Measurements from ENCODE around the gene FMN2.
"Not testable (repeated sequence)": the region's sequence is repeated elsewhere in the genome, so short reads cannot be mapped to it uniquely, and the experiment has no call there.

FMN2 gene

DNA sequence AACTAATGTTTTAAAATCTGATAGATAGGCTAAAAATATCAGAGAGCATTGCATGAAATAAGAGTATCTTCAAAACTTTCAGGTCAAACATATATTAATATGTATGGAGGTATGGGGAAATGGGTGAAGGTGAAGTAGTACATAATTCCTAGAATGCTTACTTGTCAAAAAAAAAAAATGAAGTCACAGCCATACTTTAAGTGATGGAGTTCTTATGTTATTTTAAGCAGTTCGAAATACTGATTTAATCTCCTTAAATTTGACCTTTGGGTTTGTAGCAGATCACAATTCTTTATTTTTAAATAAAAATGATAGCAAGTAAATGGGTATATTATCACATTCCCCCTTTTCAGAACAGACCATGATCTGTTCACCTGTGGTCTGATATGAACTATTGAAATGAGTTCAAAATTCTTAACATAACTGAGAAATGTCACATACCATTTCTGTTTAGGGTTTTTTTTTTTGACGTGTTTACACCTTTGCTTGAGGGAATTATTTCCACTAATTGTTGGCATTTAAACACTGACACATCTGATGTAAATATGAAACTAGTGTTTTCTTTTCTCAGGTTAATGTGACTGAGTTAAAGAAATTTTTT lies 300.1 kb downstream of the FMN2 start:
- DNase-seq, result no peak

DNA sequence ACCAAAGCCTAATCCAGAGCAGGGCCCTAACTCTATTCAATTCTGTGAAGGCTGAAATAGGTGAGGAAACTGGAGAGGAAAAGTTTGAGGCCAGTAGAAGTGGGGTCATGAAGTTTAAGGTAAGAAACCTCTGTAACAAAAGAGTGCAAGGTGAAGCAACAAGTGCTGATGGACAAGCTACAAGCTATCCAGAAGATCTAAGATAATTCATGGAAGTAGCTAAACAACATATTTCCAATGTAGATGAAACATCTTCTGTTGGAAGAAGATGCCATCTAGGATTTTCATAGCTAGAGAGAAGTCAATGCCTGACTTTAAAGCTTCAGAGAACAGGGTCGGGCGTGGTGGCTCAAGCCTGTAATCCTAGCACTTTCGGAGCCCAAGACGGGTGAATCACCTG lies 302.7 kb downstream of the FMN2 start:
- no peak for DNase-seq

DNA sequence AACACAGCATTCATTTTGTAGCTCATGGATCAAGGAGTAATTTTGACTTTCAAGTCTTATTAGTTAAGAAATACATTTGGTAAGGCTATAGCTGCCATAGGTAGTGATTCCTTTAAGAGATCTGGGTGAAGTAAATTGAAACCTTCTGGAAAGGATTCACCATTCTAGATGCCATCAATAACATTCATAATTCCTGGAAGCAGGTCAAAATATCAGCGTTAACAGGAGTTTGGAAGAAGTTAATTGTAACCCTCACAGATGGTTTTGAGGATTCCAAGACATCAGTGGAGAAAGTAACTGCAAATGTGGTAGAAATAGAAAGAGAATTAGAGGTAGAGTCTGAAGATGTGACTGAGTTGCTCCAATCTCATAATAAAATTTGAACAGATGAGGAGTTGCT lies 303.7 kb downstream of the FMN2 start:
- DNase-seq, result no peak

DNA sequence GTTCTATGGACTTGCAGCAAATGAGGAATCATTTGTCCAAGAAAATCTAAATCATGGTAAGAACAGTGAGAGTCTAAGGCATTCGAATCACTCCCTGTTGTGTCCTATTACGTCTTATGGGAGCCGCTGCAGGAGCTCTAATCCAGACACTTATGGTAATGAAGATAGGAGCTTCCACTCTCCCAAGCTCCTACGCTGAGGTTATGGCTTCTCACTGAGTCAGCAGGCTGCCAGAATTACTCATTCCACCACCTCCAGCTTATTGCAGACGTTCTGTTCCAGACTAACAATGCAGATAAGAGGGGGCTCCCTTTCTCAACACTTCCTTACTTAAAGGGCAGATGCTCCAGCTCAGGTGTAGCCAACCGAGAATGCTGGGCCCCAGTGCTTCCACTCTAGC lies 307.7 kb downstream of the FMN2 start:
- DNase-seq, result no peak

GRCh38 chr1:240401731-240402130 lies 310.0 kb downstream of the FMN2 start:
- DNase-seq, result no peak

GRCh38 chr1:240402326-240402725 lies 310.6 kb downstream of the FMN2 start:
- no peak for DNase-seq

DNA sequence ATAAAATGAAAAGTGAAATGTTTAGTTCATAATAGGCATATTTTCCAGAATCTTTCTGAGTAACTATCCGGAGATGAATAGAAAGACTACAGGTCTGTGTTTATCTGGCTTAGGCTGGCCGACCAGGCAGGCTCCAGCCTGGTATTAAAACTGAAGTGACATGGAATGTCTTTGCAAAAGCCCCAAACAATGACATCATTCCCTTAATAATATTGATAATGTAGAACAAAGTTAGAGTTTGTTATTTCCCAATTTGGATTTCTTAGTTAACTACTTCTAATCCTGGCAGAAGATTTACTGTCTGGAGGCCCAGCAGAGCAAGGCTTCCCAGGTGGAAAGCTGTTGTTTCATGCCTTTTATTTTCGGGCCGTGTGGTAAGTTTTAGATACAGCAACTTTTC lies 312.6 kb downstream of the FMN2 start:
- DNase-seq, result no peak

DNA sequence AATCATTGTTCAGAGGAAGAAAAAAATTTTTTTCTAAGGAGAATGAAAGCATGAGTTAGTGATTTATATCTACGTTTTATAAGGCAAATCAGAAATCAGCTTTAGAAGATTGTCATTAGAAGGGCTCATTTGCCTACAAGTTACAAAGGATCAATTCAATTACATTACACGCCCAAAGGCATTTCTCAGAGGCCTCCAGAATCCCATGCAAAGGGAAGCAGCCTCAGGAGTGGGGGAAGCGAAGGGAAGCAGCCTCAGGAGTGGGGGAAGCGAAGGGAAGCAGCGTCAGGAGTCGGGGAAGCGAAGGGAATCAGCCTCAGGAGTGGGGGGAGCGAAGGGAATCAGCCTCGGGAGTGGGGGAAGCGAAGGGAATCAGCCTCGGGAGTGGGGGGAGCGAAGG lies 314.1 kb downstream of the FMN2 start:
- DNase-seq, result no peak

DNA sequence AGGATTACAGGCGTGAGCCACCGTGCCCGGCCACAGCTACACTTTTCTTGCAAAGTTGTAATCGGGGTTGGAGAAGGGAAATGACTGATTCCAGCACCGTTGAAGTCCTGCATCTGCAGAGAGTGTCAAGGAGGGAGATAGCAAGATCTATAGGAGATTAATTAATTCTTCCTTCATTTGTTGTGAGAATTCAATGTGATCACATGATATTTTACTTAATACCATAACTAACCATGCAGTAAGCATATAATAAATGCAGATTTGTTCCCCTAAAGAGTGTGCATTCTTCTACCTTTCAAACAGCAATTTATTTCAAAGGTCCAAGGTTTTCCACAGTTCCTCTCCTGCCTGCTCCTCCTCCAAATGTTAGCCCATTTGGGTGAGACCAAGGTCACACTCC lies 315.7 kb downstream of the FMN2 start:
- DNase-seq, result no peak

GRCh38 chr1:240409615-240410014 lies 317.9 kb downstream of the FMN2 start:
- DNase-seq, result no peak

DNA sequence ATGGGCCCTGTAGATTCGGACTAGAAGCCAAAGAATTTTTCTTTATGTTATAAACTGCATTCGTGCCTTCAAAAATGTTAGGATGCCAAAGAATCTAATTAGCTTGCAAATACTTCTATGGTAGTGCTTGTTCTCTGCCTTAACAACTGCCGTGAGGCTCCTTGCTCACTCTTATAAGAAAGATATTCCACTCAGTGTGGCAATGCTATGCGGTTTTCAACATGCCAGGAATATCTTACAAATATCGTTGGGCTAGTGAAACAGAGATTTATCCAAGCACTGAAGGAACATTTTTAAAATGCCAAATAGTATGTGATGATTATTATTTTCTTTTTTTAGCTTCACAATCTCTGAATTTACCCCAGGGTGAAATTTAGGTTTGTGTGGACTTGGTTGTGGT lies 322.0 kb downstream of the FMN2 start:
- no peak for DNase-seq

DNA sequence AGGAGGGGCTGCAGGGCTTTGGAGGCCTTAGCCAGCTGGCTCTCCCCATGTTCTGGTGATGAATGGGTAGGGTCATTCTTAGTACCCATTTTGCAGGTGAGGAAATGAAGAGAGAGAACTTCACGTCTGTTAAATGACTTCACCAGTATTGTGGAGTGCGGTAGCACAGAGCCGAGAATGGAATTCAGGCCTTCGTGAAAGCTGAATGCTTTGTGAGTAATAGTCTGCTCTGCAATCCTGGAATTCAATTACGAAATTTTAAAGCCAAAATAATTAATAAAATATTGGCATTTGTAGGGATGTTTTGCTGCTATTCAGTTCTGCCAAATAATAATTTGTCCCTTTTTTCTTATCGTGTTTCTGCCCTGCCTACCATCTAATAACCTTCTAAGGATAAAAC lies 322.6 kb downstream of the FMN2 start:
- no peak for DNase-seq

DNA sequence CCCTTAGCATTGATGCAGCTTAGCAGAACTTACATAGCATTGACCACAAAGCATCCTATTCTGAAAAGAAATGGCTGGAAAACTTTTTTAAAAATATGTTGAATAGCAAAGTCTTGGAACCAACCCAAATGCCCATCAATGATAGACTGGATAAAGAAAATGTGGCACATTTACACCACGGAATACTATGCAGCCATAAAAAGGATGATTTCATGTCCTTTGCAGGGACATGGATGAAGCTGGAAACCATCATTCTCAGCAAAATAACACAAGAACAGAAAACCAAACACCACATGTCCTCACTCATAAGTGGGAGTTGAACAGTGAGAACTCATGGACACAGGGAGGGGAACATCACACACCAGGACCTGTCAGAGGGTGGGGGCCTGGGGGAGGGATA lies 323.3 kb downstream of the FMN2 start:
- DNase-seq, result not testable (repeated sequence)

GRCh38 chr1:240415532-240415931 lies 323.8 kb downstream of the FMN2 start:
- DNase-seq, result no peak

DNA sequence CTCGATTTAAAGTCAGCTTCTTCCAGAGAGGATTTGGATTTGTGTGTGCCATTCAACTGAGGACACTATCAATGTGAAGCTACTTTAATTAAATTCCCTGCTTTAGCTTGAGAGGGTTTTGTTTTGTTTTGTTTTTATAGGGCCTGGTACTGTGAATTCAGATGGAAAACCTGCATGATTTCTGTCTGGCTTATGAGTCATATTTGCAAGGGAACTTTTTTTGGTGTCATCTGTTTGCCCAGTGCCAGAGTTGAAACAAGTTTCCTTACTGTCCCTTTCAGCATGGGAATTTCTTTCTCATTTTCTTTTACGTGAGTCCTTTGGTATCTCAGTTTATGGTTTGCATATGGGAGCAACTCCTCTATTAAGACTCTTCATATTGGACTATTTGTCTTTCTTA lies 325.6 kb downstream of the FMN2 start:
- DNase-seq, result no peak

GRCh38 chr1:240420766-240421165 lies 329.1 kb downstream of the FMN2 start:
- no peak for DNase-seq

- no peak for DNase-seq
These were observed 331.7 kb downstream of the FMN2 start for GRCh38 chr1:240423246-240423924.

DNA sequence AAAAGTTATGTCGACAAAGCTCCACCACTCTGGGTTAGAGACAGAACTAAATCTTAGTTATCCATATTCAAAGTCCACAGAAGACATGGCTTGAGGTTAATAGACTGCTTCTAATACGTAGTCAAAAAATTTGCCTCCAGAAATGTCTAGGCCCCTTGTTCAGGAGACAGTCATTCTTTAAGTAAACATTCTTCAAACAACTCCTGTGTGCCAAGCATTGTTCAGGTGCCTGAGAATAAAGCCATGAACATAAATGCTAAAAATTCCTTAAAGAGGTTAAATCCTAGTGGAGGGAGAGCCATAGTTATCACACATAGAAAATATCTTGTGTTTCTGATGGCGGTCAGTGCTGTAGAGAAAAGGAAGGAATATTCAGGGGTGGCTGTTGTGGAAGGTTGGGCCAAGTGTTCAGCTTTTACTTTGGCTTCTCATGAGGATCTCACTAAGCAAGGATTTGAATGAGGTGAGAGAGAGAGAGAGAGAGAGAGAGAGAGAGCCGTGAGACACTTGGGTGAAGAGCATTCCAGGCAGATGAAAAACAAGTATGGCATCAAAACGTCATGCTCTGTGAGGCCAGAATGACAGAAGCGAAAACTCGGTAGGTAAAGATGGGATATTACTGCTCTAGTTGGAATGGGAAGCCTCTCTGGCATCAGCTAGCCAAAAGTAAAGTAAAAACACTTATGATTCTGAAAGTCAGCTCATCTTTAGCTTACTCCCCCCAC lies 333.2 kb downstream of the FMN2 start:
- DNase-seq, result no peak

GRCh38 chr1:240426051-240426450 lies 334.4 kb downstream of the FMN2 start:
- no peak for DNase-seq

DNA sequence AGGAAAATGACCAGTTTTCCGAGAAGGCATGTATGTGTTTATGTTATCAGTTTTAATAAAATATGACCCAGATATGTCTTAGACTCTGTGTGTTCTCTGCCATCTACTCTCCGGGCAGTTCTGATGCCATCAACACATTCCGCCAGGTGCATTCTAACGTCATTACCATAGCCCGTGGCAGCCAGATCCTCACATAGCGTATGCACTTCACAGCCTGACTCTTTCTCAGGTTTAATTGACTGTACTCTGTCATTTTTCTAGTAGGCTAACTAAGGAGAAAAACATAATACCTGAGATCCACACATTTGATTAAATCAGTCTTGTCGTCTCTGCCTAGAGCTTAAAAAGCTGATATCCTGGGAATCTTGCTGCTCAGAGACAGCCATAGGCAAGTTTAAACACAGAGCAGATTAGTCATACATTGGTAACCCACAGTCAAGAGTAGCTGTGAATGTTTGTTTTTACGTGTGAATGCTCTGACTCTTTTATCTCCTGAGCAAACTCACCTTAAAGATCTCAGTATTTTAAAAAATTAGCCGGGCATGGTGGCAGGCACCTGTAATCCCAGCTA lies 344.4 kb downstream of the FMN2 start:
- no peak for DNase-seq

- no peak for DNase-seq
These were observed 350.0 kb downstream of the FMN2 start for GRCh38 chr1:240441669-240442068.

DNA sequence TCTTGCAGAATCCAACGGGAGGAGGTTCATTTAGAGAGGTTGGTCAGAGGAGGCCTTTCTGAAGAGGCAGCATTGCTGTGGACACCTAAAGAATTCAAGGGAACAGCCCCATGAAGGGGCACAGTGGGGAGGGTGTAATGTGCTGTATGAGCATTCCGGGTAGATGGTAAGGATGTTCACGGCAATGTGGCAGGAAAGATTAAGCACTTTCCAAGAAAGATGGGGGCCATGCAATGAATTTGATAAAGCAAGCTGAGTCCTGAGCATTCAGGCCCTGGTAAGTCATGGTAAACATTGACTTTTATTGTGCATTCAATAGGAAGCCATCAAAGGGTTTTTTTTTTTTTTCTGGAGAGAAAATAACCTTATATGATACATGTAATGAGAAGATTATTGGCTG lies 353.7 kb downstream of the FMN2 start:
- no peak for DNase-seq

DNA sequence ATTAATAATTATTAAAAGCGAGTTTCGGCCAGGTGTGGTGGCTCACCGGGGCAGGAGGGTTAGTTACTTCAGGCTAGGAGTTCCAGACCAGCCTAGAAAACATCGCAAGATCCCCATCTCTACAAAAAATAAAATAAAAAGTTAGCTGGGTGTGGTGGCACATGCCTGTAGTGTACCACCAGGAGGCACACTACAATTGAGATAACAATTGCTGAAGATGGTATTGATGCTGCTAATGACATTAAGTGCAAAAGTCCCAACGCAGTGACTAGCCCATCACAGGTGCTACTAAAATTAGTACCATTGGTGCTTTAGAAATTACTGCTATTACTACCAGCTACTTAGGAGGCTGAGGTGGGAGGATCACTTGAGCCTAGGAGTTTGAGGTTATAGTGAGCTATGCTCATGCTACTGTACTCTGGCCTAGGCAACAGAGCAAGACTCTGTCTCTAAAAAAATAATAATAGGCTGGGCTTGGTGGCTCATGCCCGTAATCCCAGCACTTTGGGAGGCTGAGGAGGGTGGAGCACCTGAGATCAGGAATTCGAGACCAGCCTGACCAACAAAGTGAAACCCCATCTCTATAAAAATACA lies 363.6 kb downstream of the FMN2 start:
- DNase-seq, result peak; percentile 8

- DNase-seq, result no peak
These were observed 365.5 kb downstream of the FMN2 start for GRCh38 chr1:240457203-240457602.

Data from CD4-positive, alpha-beta T cell treated with Interleukin-17A for 4 hours (primary cell).